ENCODE data around the gene SLC22A8.
A peak's percentile ranks its signal among the peaks of the same experiment; 100 is the strongest.

Gene SLC22A8

GRCh38 chr11:63014408-63015055, 1.1 kb downstream of the SLC22A8 start:
- Histone ChIP-seq H3K36me3 (no peaks in the 10 kb centered on the region), H3K4me1 (peaks cover 0 to 4% (median 0%) of the 10 kb centered on the region in 4 donors), H3K9me3 (no peaks in the 10 kb centered on the region), H3K27ac (no peak overlapping the region), H3K27me3 (peaks cover 0 to 15% of the 10 kb centered on the region in 2 donors), H3K4me3 (no peak overlapping the region)
- peak in 1 of 2 donors; percentile 57 for DNase-seq
- no peak for TF ChIP-seq CTCF (IDR thresholded peaks at IDR 0.05)
- intact Hi-C loops (cut with DNase I; ENCODE audit: low total_unique reads), result no loop called here

- no peak for TF ChIP-seq CTCF (IDR thresholded peaks at IDR 0.05)
- DNase-seq, result no peak
- no peak overlapping the region for H3K27ac ChIP-seq
- intact Hi-C loops (cut with DNase I; ENCODE audit: low total_unique reads), result no loop called here
- peaks cover 0 to 4% (median 0%) of the 10 kb centered on the region in 4 donors for H3K4me1 ChIP-seq
- no peaks in the 10 kb centered on the region for H3K36me3 ChIP-seq
- no peak overlapping the region for H3K4me3 ChIP-seq
- no peaks in the 10 kb centered on the region for H3K9me3 ChIP-seq
- H3K27me3 ChIP-seq, result peaks cover 0 to 15% of the 10 kb centered on the region in 2 donors
Measured at GRCh38 chr11:63012839-63013238, 2.8 kb downstream of the SLC22A8 start.

- Histone ChIP-seq H3K36me3 (no peaks in the 10 kb centered on the region), H3K4me1 (peaks cover 0 to 3% (median 0%) of the 10 kb centered on the region in 4 donors), H3K4me3 (no peak overlapping the region), H3K27ac (no peak overlapping the region), H3K27me3 (peaks cover 0 to 15% of the 10 kb centered on the region in 2 donors), H3K9me3 (no peaks in the 10 kb centered on the region)
- intact Hi-C loops (cut with DNase I; ENCODE audit: low total_unique reads), result no loop called here
- no peak for DNase-seq
- TF ChIP-seq CTCF (IDR thresholded peaks at IDR 0.05), result no peak
Measured at GRCh38 chr11:63012430-63012829, 3.2 kb downstream of the SLC22A8 start.

GRCh38 chr11:63010934-63011439, 4.7 kb downstream of the SLC22A8 start:
- no peaks in the 10 kb centered on the region for H3K36me3 ChIP-seq
- intact Hi-C loops (cut with DNase I; ENCODE audit: low total_unique reads), result no loop called here
- H3K27ac ChIP-seq, result no peak overlapping the region
- no peak overlapping the region for H3K4me3 ChIP-seq
- no peak for DNase-seq
- peaks cover 0 to 8% of the 10 kb centered on the region in 2 donors for H3K27me3 ChIP-seq
- no peak for TF ChIP-seq CTCF (IDR thresholded peaks at IDR 0.05)
- no peaks in the 10 kb centered on the region for H3K4me1 ChIP-seq
- H3K9me3 ChIP-seq, result no peaks in the 10 kb centered on the region

- Histone ChIP-seq H3K4me1 (peaks cover 0 to 9% (median 0%) of the 10 kb centered on the region in 4 donors), H3K27ac (no peak overlapping the region), H3K27me3 (no peaks in the 10 kb centered on the region), H3K4me3 (no peak overlapping the region), H3K9me3 (no peaks in the 10 kb centered on the region), H3K36me3 (no peaks in the 10 kb centered on the region)
- no peak for TF ChIP-seq CTCF (IDR thresholded peaks at IDR 0.05)
- no peak for DNase-seq
- intact Hi-C loops (cut with DNase I; ENCODE audit: low total_unique reads), result no loop called here
Measured at GRCh38 chr11:63007920-63008319, 7.7 kb downstream of the SLC22A8 start.
